Stomach (tissue), 9 donors: ENCODE measurements around the gene ARHGAP15. TPM values are rescaled to one million over a fixed set of nuclear protein-coding genes. Genes with fewer than 3 reads are reported as not detected.

Experiments used
- DNase-seq, 2 donors: peaks; one replicate each; pipeline versions ENCODE4 v3.0.0 to v3.0.0-alpha.2; 2013 to 2019
- H3K27ac ChIP-seq, 5 donors: fragments of 200-600 bp in 4 of 5; sonication (generic) in 4 of 5; one replicate each; pipeline ENCODE4 v1.5.1; 2013 to 2019; ENCODE audit warnings: mild to moderate bottlenecking in 1 of 5, moderate library complexity in 1 of 5
- H3K27me3 ChIP-seq, 3 donors: fragments of 200-600 bp; sonication (generic); one replicate each; pipeline ENCODE4 v1.5.1; 2017 to 2019; ENCODE audit warnings: mixed run types in 1 of 3
- H3K36me3 ChIP-seq, 4 donors: fragments of 200-600 bp; sonication (generic); 1 replicate in 3 of 4; 2 replicates in 1 of 4; pipeline ENCODE4 v1.5.1; 2016 to 2019
- H3K4me1 ChIP-seq, 4 donors: fragments of 200-600 bp; sonication (generic); one replicate each; pipeline ENCODE4 v1.5.1; 2016 to 2019
- H3K4me3 ChIP-seq, 4 donors: fragments of 200-600 bp; sonication (generic) in 3 of 4; one replicate each; pipeline ENCODE4 v1.5.1; 2016 to 2019; ENCODE audit warnings: mild to moderate bottlenecking in 1 of 4
- H3K9me3 ChIP-seq, 4 donors: fragments of 200-600 bp; sonication (generic); one replicate each; pipeline ENCODE4 v1.5.1; 2016 to 2019
- CTCF ChIP-seq, 7 experiments: fragments of 450-650 bp in 4 of 7; fragments of 200-600 bp in 3 of 7; sonication (generic) in 3 of 7; IDR thresholded peaks; one replicate each; pipeline ENCODE4 v1.5.1; 2016 to 2019; ENCODE audit warnings: antibody characterized with exemption in 7 of 7, control low read depth in 2 of 7, mild to moderate bottlenecking in 1 of 7
- EP300 ChIP-seq: sonication (generic); formaldehyde crosslinking; IDR thresholded peaks from one replicate; pipeline ENCODE4 v1.6.1; 2017; ENCODE audit warnings: antibody characterized with exemption
- POLR2A ChIP-seq, 4 donors: fragments of 450-650 bp; IDR thresholded peaks; one replicate each; pipeline ENCODE4 v1.6.1; 2016; ENCODE audit warnings: antibody characterized with exemption in 4 of 4, control low read depth in 2 of 4, mild to moderate bottlenecking in 1 of 4, moderate library complexity in 1 of 4
- POLR2AphosphoS5 ChIP-seq, 3 donors: sonication (generic); formaldehyde crosslinking; IDR thresholded peaks; one replicate each; pipeline ENCODE4 v1.6.1; 2016; ENCODE audit warnings: antibody characterized with exemption in 3 of 3
- WGBS, 5 donors: extraction: QIAGEN DNeasy Blood & Tissue Kit in 3 of 5; methylation state at CpG; one replicate each; pipeline versions ENCODE4 v1.1.5 to v1.1.7; 2013 to 2018; 5-methylcytosine and 5-hydroxymethylcytosine counted together
- intact Hi-C: fragments of 100-400 bp; cut with DNase I; formaldehyde crosslinking; loops from one replicate; pipeline ENCODE4 v1.15.1; 2023; ENCODE audit warnings: low total_unique reads
- polyA plus RNA-seq, 3 donors: library from polyadenylated mRNA; stranded (reverse); fragments of 200-250 nt; gene quantifications; one replicate each; pipeline ENCODE4 v1.2.3, GENCODE V29; 2013
- total RNA-seq, 5 donors: library from RNA; depleted of rRNA; stranded (reverse); fragments of >200 nt; gene quantifications; one replicate each; pipeline versions ENCODE4 v1.1.0 to v1.2.3, GENCODE V29; 2014 to 2016
- donor health status: healthy with polysubstance abuse.
- donor health status: Bipolar disorder and iron deficiency.
- donor health status: healthy.

The ARHGAP15 gene
- total and polyA plus RNA-seq, 8 donors, result 1.8 to 66.3 (median 6.8) TPM; not detected in 1

DNA sequence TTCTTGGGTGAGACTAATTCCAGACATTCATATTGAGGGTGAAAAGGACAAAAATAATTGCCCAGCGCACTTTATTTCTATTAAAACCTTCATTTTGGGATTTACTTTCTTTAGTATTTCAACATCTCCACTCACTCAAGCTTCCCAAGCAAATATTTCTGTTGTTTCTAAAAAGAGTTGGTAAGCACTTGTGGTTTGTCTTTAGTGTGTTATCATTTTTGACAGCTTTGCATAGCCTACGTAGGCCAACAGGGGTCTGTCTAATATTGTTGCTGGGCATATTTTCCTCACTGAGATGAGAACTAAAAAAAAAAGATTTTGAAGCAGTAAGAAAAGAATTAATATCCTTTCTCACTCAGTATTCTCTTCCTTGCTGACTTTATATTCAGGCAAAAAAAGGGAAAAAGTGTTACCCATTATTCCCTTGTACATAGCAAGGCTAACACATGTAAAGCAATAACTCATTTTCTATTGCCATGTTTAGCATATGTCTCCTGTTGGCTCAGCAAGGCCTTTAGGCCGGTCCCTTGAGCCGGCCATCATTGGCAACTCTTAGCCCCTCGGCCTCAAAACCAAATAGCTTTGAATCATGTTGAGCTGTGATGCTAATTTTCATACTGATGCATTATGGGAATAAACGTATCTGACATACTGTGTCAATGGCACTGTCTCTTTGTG is 494.2 kb downstream of the ARHGAP15 start:
- Histone ChIP-seq H3K36me3 (no peaks in the 10 kb centered on the region), H3K4me1 (no peaks in the 10 kb centered on the region), H3K4me3 (no peak overlapping the region), H3K27ac (no peak overlapping the region), H3K27me3 (no peaks in the 10 kb centered on the region), H3K9me3 (no peaks in the 10 kb centered on the region)
- intact Hi-C loops, result no loop called here
- DNase-seq, result no peak
- no peak for TF ChIP-seq POLR2AphosphoS5 (IDR thresholded peaks at IDR 0.05)
- TF ChIP-seq POLR2A (IDR thresholded peaks at IDR 0.05), result no peak
- TF ChIP-seq EP300, result no peak
- no peak for TF ChIP-seq CTCF (IDR thresholded peaks at IDR 0.05)
- WGBS, 5 donors, result 77 to 89% (median 88%) methylated on average over 6 of the region's 6 CpGs

DNA sequence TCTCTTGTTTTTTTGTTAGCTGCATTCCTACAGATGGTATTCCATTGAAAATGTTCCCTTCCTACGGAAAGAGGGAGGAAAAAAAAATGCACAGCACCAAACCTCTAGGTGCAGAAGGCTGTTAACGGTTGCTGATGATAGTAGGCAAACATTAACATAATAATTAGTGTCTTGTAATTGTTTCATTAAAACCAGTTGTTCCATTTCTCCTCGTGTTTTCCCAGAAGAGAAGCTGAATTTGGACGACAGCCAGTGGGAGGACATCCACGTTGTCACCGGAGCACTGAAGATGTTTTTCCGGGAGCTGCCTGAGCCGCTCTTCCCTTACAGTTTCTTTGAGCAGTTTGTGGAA is 494.7 kb downstream of the ARHGAP15 start:
- DNase-seq, result no peak
- 71 to 82% (median 76%) methylated on average over 8 of the region's 8 CpGs for WGBS, 5 donors
- Histone ChIP-seq H3K9me3 (no peaks in the 10 kb centered on the region), H3K4me3 (no peak overlapping the region), H3K4me1 (no peaks in the 10 kb centered on the region), H3K27ac (no peak overlapping the region), H3K36me3 (no peaks in the 10 kb centered on the region), H3K27me3 (no peaks in the 10 kb centered on the region)
- no peak for TF ChIP-seq POLR2A (IDR thresholded peaks at IDR 0.05)
- no peak for TF ChIP-seq CTCF (IDR thresholded peaks at IDR 0.05)
- TF ChIP-seq POLR2AphosphoS5 (IDR thresholded peaks at IDR 0.05), result no peak
- no peak for TF ChIP-seq EP300
- intact Hi-C loops, result no loop called here

GRCh38 chr2:143629340-143629739 is 500.1 kb downstream of the ARHGAP15 start:
- DNase-seq, result no peak
- no peaks in the 10 kb centered on the region for H3K9me3 ChIP-seq
- H3K27me3 ChIP-seq, result no peaks in the 10 kb centered on the region
- TF ChIP-seq POLR2A (IDR thresholded peaks at IDR 0.05) (no peak), CTCF (IDR thresholded peaks at IDR 0.05) (no peak), POLR2AphosphoS5 (IDR thresholded peaks at IDR 0.05) (no peak), EP300 (no peak)
- H3K4me1 ChIP-seq, result no peaks in the 10 kb centered on the region
- no peak overlapping the region for H3K27ac ChIP-seq
- H3K4me3 ChIP-seq, result no peak overlapping the region
- no peaks in the 10 kb centered on the region for H3K36me3 ChIP-seq
- intact Hi-C loops, result no loop called here

DNA sequence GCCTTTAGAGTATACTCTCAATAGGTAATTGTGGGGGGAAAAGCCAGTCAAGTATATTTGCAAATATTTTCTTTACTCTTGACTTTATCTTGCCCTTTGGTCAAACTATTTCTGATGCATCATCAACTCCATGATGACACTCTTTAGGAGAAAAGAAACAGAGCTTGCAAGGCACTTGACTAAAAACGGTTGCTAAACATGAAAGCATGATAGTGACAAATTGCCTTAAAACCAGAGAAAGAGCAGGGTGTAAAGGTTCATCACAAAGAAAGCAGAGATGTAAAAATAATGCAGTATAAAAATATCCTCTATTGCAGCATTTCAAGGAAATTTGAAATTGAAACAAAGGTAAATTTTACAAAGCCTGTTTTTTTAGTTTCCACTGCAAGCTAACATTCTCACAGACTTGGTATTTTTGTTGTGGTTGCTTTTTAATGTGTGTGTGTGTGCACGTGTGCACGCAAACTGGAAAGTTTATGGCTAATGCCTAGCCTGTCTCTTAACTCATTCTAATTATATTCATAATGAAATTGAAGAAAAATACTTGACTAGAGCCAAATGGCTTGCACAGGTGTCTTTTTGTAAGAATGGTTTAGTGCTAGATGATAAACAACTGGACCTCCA is 503.6 kb downstream of the ARHGAP15 start:
- TF ChIP-seq POLR2A (IDR thresholded peaks at IDR 0.05) (no peak), POLR2AphosphoS5 (IDR thresholded peaks at IDR 0.05) (no peak), CTCF (IDR thresholded peaks at IDR 0.05) (no peak), EP300 (no peak)
- H3K4me1 ChIP-seq, result no peaks in the 10 kb centered on the region
- DNase-seq, result no peak
- H3K36me3 ChIP-seq, result peaks cover 0 to 5% (median 0%) of the 10 kb centered on the region in 4 donors
- H3K27ac ChIP-seq, result no peak overlapping the region
- no peak overlapping the region for H3K4me3 ChIP-seq
- peaks cover 0 to 14% (median 0%) of the 10 kb centered on the region in 4 donors for H3K9me3 ChIP-seq
- intact Hi-C loops, result no loop called here
- no peaks in the 10 kb centered on the region for H3K27me3 ChIP-seq
- WGBS, 5 donors, result 81 to 90% (median 85%) methylated on average over 3 of the region's 3 CpGs
